Measurements from ENCODE around the gene MDM4.
"Not testable (repeated sequence)": the region's sequence is repeated elsewhere in the genome, so short reads cannot be mapped to it uniquely, and the experiment has no call there.

The MDM4 gene, protein sequence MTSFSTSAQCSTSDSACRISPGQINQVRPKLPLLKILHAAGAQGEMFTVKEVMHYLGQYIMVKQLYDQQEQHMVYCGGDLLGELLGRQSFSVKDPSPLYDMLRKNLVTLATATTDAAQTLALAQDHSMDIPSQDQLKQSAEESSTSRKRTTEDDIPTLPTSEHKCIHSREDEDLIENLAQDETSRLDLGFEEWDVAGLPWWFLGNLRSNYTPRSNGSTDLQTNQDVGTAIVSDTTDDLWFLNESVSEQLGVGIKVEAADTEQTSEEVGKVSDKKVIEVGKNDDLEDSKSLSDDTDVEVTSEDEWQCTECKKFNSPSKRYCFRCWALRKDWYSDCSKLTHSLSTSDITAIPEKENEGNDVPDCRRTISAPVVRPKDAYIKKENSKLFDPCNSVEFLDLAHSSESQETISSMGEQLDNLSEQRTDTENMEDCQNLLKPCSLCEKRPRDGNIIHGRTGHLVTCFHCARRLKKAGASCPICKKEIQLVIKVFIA

DNA sequence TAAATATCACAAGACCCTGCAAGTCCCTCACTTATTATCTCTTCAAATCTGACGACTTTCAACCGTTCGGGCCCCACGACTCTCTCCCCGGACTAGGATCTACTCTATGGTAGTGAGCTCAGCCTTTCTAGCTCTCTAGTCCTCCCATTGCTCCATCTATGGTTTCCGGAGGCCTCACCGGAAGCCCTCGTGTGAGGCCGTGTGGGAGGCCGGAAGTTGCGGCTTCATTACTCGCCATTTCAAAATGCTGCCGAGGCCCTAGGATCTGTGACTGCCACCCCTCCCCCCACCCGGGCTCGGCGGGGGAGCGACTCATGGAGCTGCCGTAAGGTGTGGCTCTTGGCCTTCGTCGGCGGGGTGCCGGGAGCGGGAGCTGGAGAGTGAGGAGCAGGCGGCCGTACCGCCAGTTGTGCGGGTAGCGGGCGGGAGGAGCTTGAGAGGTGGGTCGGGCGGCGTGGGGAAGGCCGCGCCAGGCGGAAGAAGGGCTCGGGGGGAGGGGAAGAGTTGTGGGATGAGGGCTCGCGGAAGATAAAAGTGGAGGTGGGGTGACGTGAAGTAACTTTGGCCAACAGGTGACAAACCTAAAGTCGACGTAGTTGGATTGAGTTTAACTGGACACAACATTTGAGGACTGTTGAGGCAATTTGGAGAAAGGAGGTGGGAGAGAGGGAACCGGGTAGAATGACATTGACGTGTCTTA lies at the start of gene MDM4:
TSS of gene MDM4 (plus strand) at position 227 of the 700 bp plus-strand sequence. CDS start 9,113 bp downstream, outside the sequence.
- peak; percentile 98 for DNase-seq

DNA sequence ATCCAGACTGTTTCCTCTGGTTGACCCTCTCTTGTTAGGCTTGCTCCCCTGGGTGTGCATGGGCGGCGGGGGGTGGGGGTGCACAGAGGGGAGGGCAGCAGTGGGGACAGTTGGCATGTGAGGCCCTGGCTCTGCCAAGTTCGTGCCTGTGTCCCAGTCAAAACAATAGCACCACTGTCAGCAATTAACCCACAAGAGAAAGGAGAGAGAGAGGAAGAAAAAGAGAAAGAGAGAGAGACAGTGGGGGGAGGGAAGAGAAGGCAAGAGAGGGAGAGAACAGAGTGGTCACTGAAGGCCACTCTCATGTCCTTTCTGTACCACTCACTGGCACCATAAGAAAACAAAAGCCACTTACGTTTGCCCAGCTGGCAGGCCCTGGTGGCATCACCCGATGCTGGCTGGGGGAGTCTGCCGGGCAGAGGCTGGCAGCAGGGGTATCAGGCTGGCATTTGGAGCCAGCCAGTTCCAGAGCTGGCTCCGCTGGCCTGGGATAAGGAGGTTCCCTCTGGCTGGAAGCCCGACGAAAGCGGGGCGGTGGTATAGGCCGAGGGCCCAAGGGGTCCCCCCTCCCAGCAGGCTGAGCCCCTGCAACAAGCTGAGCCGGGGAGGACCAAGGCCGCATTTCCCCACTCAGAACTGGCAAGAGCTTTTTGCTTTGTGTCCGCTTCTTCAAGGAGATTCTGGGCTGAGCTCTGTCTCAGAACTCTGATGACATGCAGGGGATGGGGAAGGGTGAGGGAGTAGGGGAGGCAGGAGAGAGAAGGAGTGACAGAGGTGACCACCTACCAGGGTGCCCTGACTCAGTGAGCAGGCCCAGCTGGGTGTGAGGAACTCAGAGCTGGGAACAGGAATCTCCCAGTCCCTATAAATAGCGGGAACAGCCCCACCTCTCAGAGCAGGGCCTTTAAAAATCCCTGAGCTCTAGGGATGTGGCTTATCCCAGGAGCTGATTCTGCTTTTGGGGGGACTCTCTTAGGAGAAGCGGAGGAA lies 49.5 kb upstream of the MDM4 start:
- DNase-seq = no peak

DNA sequence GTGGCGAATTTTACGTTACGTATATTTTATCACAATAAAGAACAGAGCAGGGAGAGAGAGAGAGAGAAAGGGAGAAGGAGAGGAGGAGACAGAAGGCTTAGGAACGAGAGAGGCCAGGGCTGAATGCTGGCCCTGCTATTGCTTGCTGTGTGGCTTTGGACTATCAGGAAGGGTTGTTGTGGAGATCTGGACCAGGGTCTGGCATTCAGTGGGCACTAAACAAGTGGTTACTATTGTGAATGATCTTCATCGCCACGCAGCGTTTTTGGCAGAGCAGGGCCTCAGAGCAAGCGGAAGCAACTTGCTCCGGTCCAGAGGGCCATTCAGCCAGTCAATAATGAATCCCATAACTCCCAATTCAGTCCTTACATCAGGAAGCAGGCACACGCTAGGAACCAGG lies 48.0 kb upstream of the MDM4 start:
- DNase-seq = no peak

DNA sequence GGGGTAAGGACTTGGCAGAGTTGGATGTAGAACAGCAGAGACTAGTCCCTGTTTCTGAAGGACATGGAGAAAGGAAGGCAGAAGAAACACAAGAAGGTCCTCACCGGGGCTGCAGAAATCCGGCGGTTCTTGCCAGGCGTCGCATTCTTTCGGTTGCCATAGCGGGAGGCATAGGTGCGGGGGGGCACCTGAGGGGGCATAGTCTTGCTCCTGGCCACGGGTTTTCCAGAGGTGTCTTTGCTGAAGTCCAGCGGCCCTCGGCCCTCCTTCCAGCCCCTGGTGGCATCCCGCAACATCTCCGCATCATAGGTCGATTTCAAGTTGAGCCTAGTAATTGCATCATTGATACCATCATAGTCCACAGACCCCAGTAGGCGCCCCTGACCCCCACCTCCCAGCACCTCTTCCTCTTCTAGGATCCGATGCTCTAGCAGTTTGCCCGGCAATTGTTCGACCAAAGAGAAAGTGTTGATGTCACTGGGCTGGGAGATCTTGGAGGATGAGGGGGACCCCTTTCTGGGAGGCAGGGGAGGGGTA lies 47.4 kb upstream of the MDM4 start:
- no peak for DNase-seq

DNA sequence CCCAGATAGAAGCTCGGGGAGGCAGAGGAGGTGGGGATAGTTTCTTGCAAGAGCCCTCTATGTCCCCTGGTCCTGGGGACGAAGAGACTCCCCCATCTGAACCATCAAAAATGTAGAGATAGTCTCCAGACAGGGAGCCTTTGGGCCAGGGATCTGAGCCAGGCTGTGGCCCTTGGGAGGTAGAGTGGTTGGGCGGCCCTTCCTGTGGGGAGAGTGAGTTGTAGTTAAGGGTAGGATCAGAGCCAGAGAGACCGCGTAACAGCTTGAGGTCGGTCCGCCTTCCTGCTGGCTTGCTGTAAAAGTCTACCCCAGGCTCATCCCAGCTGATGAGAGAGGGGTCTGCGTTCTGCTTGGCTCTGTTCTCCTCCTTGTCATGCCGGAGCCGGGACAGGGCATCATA lies 46.9 kb upstream of the MDM4 start:
- no peak for DNase-seq

DNA sequence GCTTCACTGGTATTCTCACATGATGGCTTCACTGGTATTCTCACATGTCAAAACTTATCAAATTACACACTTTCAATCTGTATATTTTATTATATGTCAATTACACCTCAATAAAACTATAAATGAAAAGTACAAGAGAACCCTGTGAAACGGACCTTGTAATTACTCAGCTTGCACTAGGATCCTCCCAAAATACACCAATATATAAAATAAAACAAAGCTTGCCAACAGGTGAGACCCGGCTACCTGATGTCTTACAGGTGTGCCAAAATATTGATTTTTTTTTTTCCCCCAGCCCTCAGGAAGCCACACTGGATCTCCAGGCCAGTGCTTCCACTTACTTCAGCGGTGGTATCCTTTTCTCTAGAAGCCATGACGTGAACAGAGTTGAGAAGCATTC lies 44.5 kb upstream of the MDM4 start:
- no peak for DNase-seq

DNA sequence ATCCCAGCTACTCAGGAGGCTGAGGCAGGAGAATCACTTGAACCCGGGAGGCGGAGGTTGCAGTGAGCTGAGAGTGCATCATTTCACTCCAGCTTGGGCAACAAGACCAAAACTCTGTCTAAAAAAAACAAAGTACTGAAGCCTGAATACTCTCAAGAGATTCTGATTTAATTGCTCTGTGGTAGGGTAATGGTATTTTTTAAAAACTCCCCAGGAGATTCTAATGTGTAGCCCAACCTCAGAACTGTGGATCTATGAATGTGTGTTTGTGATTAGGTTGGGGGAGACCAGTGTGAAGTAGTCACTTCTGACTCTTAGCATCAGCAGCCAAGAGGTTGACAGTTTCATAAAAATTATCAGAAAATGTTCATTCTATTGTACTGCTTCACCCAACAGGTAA lies 43.5 kb upstream of the MDM4 start:
- DNase-seq = no peak

DNA sequence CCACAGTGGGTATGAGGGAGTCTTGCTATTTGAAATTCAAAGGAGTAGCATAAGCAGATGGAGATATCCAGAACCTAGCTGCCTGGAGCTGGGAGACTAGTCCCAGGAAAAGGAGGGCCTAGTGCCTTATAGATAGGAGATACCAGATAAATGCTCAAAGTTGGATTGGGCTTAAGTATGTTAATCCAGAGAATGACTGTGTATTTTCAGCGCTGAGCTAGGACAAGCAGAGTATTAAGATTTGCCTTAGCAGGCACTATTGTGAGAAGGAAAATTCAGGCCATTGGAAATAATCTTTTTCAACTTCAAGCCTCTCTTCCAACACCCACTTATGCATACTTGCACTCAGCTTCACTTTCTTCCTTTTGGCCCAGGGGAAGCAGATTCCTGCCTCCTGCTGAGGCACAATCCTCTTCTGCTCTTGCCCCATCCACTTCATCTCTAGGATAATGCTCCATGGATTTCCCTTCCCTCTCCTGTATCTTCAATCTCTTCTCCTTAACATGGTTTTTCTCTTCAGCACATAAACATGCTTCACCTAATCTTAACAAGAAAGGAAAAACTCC lies 42.7 kb upstream of the MDM4 start:
- DNase-seq = no peak

DNA sequence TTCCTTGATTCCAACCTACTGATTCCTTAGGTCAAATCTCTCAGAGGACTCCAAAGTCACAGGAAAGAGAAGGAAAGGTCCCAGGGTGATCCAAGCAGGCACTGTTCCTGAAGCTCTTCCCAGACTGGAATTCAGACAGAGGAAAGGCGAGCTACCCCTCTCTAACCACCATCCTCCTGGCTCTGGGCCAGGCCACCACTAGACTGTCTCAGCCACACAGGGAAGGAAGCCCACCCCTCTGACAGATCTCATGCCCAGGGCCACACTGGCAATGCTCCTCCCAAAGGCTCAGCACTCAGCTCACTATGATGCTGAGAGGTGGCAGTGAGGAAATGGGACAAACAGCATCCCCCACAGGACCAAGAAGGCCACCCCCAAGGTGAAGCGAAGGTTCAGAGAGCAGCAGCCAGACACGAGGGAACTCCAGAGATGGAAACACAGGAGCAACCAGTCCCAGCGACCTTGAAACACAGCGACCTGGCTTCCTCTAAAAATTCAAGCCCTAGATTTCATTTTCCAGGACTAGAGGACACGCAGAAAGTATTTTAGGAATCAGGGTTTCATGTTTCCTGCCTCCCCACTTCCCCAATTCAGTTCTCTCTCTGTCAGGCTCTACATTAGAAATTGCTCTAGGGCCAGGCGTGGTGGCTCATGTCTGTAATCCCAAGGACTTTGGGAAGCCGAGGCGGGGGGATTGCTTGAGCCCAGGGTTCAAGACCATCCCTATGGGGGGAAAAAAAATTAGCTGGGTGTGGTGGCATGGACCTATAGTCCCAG lies 40.4 kb upstream of the MDM4 start:
- DNase-seq = peak; percentile 34

DNA sequence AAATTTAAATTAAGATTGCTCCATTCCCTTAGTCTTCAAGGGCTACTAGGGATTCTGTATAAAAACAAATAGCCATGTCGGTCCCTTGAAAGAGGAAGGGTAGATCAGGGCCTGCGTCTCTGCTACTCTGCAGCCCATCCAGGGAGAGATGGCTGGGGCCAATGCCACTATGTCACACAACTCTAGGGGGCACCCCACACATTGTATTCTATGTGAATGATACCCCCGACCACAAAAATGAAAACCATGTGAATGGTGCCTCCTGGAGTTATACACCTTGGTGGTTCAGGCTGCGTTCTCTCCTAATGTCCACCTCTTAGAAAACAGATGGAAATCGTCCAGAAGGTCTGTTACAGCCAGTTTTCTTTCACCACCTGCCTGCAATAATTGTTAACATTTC lies 39.6 kb upstream of the MDM4 start:
- DNase-seq = no peak

DNA sequence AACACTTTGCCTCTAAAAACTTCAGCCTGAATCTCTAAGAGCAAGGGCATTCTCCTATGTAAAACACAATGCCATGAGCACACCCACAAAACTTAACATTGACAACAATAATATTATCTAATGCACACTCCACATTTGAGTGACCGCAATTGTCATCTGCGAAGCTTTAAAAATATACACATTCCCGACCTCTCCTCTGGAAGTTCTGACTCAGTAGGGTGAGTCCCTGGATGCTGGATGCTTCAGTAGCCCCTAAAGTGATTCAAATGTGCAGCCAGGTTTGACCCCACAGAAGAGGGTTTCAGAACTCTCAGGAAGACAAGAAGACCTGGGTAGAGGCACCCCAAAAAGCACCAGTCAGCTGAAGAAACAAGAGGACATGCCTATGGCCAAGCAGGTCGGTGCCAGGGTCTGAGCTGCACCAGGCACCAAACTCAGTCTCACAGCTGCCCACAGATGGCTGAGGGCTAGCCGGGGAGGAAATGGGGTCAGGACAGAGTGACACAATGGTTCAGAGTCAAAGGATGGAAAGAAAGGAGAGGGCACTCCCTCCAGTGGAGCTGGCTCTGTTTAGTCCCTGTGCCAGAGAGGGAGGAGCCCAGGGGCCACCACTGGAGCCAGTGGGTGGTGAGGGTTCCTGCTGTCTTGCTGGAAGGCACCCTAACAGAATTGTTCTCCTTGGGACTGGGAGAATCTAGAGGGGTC lies 39.0 kb upstream of the MDM4 start:
- DNase-seq = no peak

DNA sequence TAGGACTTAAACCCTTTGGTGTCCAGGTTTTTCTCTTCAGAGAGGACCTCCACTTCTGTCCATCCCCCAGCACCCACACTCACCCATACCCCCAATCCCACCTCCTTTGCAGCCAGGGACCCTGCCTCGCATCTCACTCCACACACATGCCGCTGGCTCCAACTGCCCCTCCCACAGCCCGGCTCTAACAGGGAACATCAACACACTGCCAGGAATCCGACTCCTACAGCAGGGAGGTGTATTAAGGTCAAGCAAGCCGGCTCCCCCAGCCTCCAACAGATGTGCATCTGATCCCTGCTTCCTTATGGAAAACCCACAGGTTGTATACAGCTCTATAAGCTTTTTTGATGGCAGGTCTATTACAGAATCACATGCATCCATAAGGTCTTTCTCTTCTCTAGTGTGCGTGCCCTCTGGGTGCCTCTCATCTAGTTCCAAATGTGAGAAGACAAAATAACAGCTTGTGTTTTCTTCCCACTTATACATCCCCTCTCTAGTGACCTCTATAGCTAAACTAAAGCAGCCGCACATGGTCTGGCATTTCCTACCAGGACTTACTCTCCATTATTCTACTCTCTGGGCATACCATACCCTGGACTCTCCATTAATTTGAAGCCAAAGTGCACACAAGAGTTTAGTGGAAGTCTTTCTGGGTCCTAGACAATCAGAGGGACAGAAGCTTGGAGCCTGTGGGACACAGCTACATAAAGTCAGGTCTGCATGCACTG lies 37.9 kb upstream of the MDM4 start:
- DNase-seq = no peak

DNA sequence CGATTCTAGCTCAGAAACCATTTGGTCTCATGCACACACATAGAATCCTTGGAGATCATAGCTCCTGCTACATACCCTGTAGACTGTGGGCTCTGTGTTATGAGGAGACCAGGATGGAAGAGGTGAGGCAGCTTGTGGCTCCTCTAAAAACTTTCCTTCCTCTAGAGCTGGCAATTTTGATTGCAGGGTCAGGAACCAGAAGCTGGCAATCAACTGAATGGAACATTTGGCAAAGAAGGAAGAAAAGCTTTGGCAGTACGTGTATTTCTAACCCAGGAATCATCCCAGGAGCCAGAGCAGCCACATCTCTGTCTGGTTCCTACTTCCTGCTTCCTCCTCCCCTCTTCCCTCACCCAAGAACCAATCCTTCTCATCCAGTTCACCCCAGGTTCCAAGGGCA lies 37.3 kb upstream of the MDM4 start:
- no peak for DNase-seq

DNA sequence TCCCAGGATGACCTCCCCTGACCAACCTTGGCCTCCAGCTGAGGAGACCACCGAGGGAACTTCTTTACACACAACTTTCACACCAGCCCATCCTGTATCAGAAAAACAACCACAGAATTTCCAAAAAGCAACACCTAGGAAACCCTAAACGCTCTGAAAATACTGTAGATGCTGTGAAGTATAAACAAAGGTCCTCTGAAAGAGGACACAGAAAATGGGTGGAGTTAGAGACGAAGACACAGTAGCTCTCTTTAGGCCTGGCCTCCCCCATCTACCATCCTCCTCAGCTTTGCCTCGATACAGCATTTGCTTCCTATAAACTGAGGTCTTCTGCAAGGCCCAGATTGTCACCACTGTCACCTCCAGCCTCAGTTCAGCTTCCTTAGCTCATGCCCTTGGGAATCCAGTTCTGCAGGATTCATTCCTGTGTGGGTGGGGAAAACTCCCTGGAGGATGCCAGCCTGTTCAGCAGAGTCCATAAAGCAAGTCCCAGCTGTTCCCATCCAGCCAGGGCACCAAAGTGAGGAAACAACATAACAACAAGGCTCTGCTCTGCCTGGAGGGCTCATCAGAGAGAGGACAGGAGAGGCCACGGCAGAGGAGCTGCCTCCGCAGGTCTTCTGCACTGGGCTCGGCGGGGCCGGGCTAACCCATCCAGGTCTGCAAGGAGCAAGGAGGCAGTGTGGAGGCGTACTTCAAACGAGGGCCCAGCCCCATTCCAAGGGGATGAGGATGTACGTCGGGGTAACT lies 36.6 kb upstream of the MDM4 start:
- no peak for DNase-seq

DNA sequence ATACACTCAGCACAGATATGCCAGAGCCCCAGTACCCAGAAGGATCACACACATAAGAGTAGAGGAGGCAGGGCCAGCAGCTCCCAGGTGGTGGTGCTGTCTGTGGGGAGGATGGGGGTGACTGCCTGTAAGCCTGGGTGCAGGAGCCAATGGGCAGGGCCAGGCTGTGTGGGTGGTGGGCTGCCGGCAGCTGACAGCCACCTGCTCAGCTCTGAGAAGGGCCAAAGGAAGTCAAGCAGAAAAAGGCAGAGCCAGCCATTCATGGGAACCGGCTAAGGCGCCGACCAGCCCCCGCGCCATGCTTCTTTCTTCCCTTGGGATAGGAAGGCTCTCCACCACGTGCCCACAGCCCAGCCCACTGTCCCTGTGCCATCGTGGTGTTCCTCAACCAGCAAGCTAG lies 35.7 kb upstream of the MDM4 start:
- no peak for DNase-seq

DNA sequence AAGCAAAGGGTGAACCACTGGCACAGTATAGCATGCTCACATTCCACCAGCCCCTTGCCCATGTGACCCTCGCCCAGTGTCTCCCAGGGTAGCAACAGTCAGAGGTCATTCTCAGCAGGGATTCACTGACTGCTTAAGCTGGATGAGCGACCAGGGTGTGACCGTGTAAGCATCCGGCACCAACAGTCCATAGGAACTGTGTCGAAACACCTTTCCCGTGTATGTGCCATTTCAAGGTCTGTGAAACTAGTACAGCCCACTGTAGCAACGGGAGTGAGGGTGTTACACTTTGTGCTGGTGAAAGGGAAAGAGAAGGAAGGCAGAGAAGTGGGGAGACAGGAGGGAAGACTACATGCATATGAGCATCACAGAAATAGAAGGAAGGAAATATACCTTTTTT lies 32.4 kb upstream of the MDM4 start:
- no peak for DNase-seq

DNA sequence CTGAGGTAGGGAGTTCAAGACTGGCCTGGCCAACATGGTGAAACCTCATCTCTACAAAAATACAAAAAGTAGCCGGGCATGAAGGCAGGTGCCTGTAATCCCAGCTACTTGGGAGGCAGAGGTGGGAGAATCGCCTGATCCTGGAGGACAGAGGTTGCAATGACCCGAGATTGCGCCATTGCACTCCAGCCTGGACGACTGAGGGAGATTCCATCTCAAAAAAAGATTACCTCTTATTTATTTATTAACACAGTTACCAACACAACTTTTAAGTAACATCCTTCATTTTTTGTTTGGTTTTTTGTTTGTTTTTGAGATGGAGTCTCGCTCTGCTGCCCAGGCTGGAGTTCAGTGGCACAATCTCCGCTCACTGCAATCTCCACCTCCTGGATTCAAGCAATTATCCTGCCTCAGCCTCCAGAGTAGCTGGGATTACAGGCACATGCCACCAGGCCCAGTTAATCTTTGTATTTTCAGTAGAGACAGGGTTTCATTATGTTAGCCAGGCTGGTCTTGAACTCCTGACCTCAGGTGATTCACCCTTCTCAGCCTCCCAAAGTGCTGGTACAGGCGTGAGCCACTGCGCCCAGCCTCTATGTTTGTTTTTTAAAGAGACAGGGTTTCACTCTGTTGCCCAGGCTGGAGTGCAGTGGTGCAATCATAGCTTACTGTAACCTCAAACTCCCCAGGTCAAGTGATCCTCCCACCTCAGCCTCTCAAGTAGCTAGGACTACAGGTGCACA lies 29.5 kb upstream of the MDM4 start:
- not testable (repeated sequence) for DNase-seq

DNA sequence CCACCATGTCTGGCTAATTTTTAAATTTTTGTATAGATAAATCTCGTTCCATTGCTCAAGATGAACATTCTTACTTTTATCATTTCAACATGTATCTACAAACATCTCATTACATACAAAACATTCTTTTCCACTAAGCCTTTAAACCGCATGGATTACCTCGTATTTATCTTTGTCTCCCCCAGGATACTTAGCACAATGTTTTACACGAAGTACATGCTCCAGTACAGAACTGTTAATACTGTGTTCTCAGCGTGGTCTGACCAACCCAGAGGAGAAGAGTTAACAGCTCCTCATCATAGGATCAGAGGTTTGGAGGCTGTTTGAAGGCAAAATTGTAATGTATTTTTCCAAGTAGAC lies 29.0 kb upstream of the MDM4 start:
- peak; percentile 27 for DNase-seq

DNA sequence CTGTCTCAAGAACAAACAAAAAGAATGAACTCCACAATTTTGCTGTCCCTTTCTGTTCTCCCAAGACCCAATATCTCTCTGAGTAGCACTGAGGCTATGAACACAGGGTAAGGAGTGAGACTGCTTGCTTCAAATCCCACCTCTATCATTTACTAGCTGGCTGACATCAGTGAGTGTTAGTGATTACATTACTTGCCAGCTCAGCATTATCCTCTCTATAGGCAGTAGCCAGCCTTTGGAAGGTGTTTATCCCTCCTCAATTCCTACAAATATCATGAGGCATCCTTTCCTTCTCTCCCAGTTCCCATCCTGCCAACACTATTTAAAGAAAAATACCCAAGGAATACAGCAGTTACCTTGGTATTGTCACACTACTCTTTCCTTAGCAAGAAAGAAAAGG lies 24.6 kb upstream of the MDM4 start:
- DNase-seq = no peak
